Endothelial cell of umbilical vein (primary cell): ENCODE measurements around the gene PARN. TPM values are rescaled to one million over a fixed set of nuclear protein-coding genes. Genes with fewer than 3 reads are reported as not detected.
"Not testable (repeated sequence)": the region's sequence is repeated elsewhere in the genome, so short reads cannot be mapped to it uniquely, and the experiment has no call there.

Experiments
- BruUV-seq: library from RNA; stranded (reverse); fragments of 400-500 nt; replicated peaks from 2 replicates; lab custom pipeline; 2021; lab: Mats Ljungman, UMichigan
- CTCF ChIA-PET: fragments of 300-600, 350-600 bp; sonication (Branson Sonifier 250); formaldehyde crosslinking; loops from one replicate; lab custom pipeline; 2021; ENCODE audit warnings: antibody characterized with exemption, inconsistent platforms; lab: Charles Lee
- POLR2A ChIA-PET: fragments of 300-600, 350-600 bp; sonication (Branson Sonifier 250); formaldehyde crosslinking; loops from one replicate; lab custom pipeline; 2021; ENCODE audit warnings: antibody characterized with exemption, inconsistent platforms; lab: Charles Lee
- DNase-seq: peaks from one replicate; pipeline ENCODE4 v3.0.0-alpha.2; 2011; ENCODE audit warnings: low read depth, low spot score
- FAIRE-seq: peaks from 2 replicates; lab custom pipeline; 2011; peaks lifted over from hg19 to GRCh38; lab: Jason Lieb, UNC
- H2AFZ ChIP-seq: 2 replicates; pipeline ENCODE4 v1.6.0; 2012; ENCODE audit warnings: low read depth, low read length, control low read depth, inconsistent platforms
- H3K27ac ChIP-seq: 2 replicates; pipeline ENCODE4 v1.5.1; 2011; ENCODE audit warnings: low read depth, mild to moderate bottlenecking, control low read depth, low read length, moderate library complexity; ENCODE audit not compliant: insufficient read depth
- H3K27me3 ChIP-seq, 2 experiments: 2 replicates each; pipeline versions ENCODE4 v1.6.0 to v1.6.1; 2011; ENCODE audit warnings: low read length in 2 of 2, mixed read lengths in 1 of 2; ENCODE audit not compliant: control insufficient read depth in 2 of 2, insufficient read depth in 2 of 2
- H3K36me3 ChIP-seq, 2 experiments: 2 replicates in 1 of 2; 3 replicates in 1 of 2; pipeline ENCODE4 v1.5.1; 2011; ENCODE audit warnings: low read length in 2 of 2, mild to moderate bottlenecking in 1 of 2, moderate library complexity in 1 of 2; ENCODE audit not compliant: control insufficient read depth in 2 of 2, insufficient read depth in 2 of 2; ENCODE audit errors: extremely low read depth in 1 of 2
- H3K4me1 ChIP-seq: 3 replicates; pipeline ENCODE4 v1.5.1; 2011; ENCODE audit warnings: mild to moderate bottlenecking, low read length; ENCODE audit not compliant: control insufficient read depth, insufficient read depth; ENCODE audit errors: extremely low read depth
- H3K4me2 ChIP-seq: 2 replicates; pipeline ENCODE4 v1.6.1; 2011; ENCODE audit warnings: low read length, control low read depth, mixed read lengths; ENCODE audit not compliant: insufficient read depth
- H3K4me3 ChIP-seq, 3 experiments: fragments of 200-600 bp in 1 of 3; sonication (generic), shearing (Covaris generic) in 1 of 3; replicated peaks in 1 of 3; 2 replicates each; pipeline ENCODE4 v1.5.1; 2011 to 2016; ENCODE audit warnings: control low read depth in 3 of 3, low read length in 3 of 3, mild to moderate bottlenecking in 2 of 3, inconsistent platforms in 1 of 3, low read depth in 1 of 3, moderate library complexity in 1 of 3; ENCODE audit not compliant: insufficient read depth in 1 of 3
- H3K79me2 ChIP-seq: 2 replicates; pipeline ENCODE4 v1.6.0; 2012; ENCODE audit warnings: low read length, inconsistent platforms; ENCODE audit not compliant: control insufficient read depth, insufficient read depth
- H3K9ac ChIP-seq: replicated peaks from 2 replicates; pipeline ENCODE3; 2011; ENCODE audit warnings: low read length, control low read depth; ENCODE audit not compliant: insufficient read depth; ENCODE audit errors: extremely low read depth
- H3K9me1 ChIP-seq: replicated peaks from 3 replicates; pipeline ENCODE4 v1.6.0; 2011; ENCODE audit warnings: mild to moderate bottlenecking, low read length; ENCODE audit not compliant: control insufficient read depth, insufficient read depth; ENCODE audit errors: extremely low read depth
- H3K9me3 ChIP-seq: replicated peaks from 2 replicates; pipeline ENCODE4 v1.5.1; 2012; ENCODE audit warnings: low read length, inconsistent platforms; ENCODE audit not compliant: control insufficient read depth, insufficient read depth
- H4K20me1 ChIP-seq: replicated peaks from 2 replicates; pipeline ENCODE3; 2011; ENCODE audit warnings: mild to moderate bottlenecking, low read length; ENCODE audit not compliant: control insufficient read depth, insufficient read depth; ENCODE audit errors: extremely low read depth
- CTCF ChIP-seq, 2 donors: IDR thresholded peaks; 1 replicate in 1 of 2; 2 replicates in 1 of 2; pipeline ENCODE4 v1.5.1; 2011; ENCODE audit warnings: low read length in 2 of 2, mild to moderate bottlenecking in 2 of 2, moderate library complexity in 2 of 2, control low read depth in 1 of 2, inconsistent platforms in 1 of 2, low read depth in 1 of 2; ENCODE audit not compliant: insufficient read depth in 1 of 2; ENCODE audit errors: extremely low read depth in 1 of 2
- EZH2 ChIP-seq: IDR thresholded peaks from 2 replicates; pipeline ENCODE4 v1.6.1; 2012; ENCODE audit warnings: borderline replicate concordance, low read depth, mild to moderate bottlenecking, moderate library complexity, low read length, inconsistent platforms; ENCODE audit not compliant: severe bottlenecking
- FOS ChIP-seq: IDR thresholded peaks from 2 replicates; pipeline ENCODE4 v1.6.1; 2011; ENCODE audit warnings: mild to moderate bottlenecking, low read length, moderate library complexity, borderline replicate concordance; ENCODE audit not compliant: insufficient read depth
- GATA2 ChIP-seq: IDR thresholded peaks from 2 replicates; pipeline ENCODE4 v1.7.0; 2011; ENCODE audit warnings: low read depth, mild to moderate bottlenecking, moderate library complexity, mixed read lengths, low read length; ENCODE audit not compliant: insufficient read length, insufficient read depth
- JUN ChIP-seq: IDR thresholded peaks from 2 replicates; pipeline ENCODE4 v1.6.1; 2011; ENCODE audit warnings: borderline replicate concordance, low read depth; ENCODE audit not compliant: insufficient read length, insufficient read depth
- MAX ChIP-seq: IDR thresholded peaks from 2 replicates; pipeline ENCODE4 v1.6.1; 2011; ENCODE audit not compliant: insufficient read depth, insufficient read length
- MYC ChIP-seq: IDR thresholded peaks from one replicate; pipeline ENCODE4 v1.6.1; 2011; ENCODE audit warnings: mild to moderate bottlenecking, low read depth, low read length
- POLR2A ChIP-seq: IDR thresholded peaks from 2 replicates; pipeline ENCODE4 v1.6.1; 2012; ENCODE audit warnings: low read depth, mild to moderate bottlenecking, control low read depth, low read length
- POLR2AphosphoS5 ChIP-seq: IDR thresholded peaks from 2 replicates; pipeline ENCODE4 v1.6.1; 2012; ENCODE audit warnings: low read depth, mild to moderate bottlenecking, control low read depth, low read length, moderate library complexity; ENCODE audit not compliant: insufficient read depth
- dilution Hi-C: fragments of 300-500 bp; cut with MboI; formaldehyde crosslinking; loops from one replicate; pipeline ENCODE4 v1.15.0; 2019; ENCODE audit warnings: low sequenced_read_pairs; ENCODE audit not compliant: extremely low pct_ligation_motif_present
- intact Hi-C: fragments of 100-400 bp; cut with micrococcal nuclease; formaldehyde crosslinking; loops from one replicate; pipeline ENCODE4 v1.10.0; 2022
- polyA plus RNA-seq, 4 experiments: library from polyadenylated mRNA; depleted of rRNA in 3 of 4; stranded (reverse) in 3 of 4; unstranded in 1 of 4; fragments of >200 nt; gene quantifications; 2 replicates each; pipeline versions ENCODE4 v1.2.1 to v1.2.3, GENCODE V29; 2011 to 2012; ENCODE audit warnings: missing spikeins in 1 of 4
- total RNA-seq: library from RNA; stranded (reverse); gene quantifications from 2 replicates; pipeline ENCODE4 v1.2.3, GENCODE V29; 2021

The PARN gene
- total and polyA plus RNA-seq, 2 donors (not counting 3 experiments of a cell fraction or from before 2014, with no cell fraction given): 16.9 to 24.6 TPM

GRCh38 chr16:14444979-14445810, 184.9 kb downstream of the PARN start:
- ChIA-PET POLR2A (no interaction called here), CTCF (interaction anchor here (1.0 kb wide), 1 partner anchor 522 kb away, joined by 5 read pairs; no protein-coding TSS in a partner anchor)
- Histone ChIP-seq H3K4me1 (no peaks in the 10 kb centered on the region), H3K9me3 (no peaks in the 10 kb centered on the region), H3K27me3 (no peaks in the 10 kb centered on the region), H3K4me2 (no peak overlapping the region), H4K20me1 (no peaks in the 10 kb centered on the region), H3K9ac (no peak overlapping the region), H2AFZ (no peak overlapping the region), H3K36me3 (no peaks in the 10 kb centered on the region), H3K4me3 (no peak overlapping the region), H3K9me1 (no peaks in the 10 kb centered on the region), H3K79me2 (no peaks in the 10 kb centered on the region), H3K27ac (no peak overlapping the region)
- TF ChIP-seq MAX (no peak), GATA2 (no peak), POLR2A (no peak), JUN (no peak), POLR2AphosphoS5 (no peak), CTCF (IDR thresholded peaks at IDR 0.05; ENCODE audit: extremely low read depth in 1 of 2, insufficient read depth in 1 of 2, low read depth in 1 of 2, low read length in 2 of 2) (no peak), MYC (no peak), EZH2 (no peak), FOS (no peak)
- DNase-seq (no peak), FAIRE-seq (no peak)
- BruUV-seq: no TSS peak
- intact Hi-C loops (no loop called here), dilution Hi-C loops (no loop called here)

GRCh38 chr16:14441533-14441932, 188.5 kb downstream of the PARN start:
- H3K27ac ChIP-seq, intact Hi-C loops, FAIRE-seq, H3K9me1 ChIP-seq, H3K4me1 ChIP-seq, H3K9ac ChIP-seq, H3K36me3 ChIP-seq, H4K20me1 ChIP-seq, H2AFZ ChIP-seq, H3K79me2 ChIP-seq, DNase-seq, POLR2A ChIA-PET, dilution Hi-C loops, H3K9me3 ChIP-seq, H3K27me3 ChIP-seq, H3K4me2 ChIP-seq, BruUV-seq, H3K4me3 ChIP-seq: not testable (repeated sequence)
- CTCF ChIA-PET: interaction anchor here (1.3 kb wide), 1 partner anchor 518 kb away, joined by 3 read pairs; no protein-coding TSS in a partner anchor
